Liver (tissue), 9 donors: ENCODE measurements around the gene C10orf71. TPM values are rescaled to one million over a fixed set of nuclear protein-coding genes. Genes with fewer than 3 reads are reported as not detected.

ENCODE experiments used
- DNase-seq: peaks from one replicate; pipeline ENCODE4 v3.0.0-alpha.2; 2017; ENCODE audit warnings: low spot score
- H3K27ac ChIP-seq, 2 donors: one replicate each; pipeline ENCODE4 v1.7.0; 2013; ENCODE audit warnings: inconsistent platforms in 2 of 2, low read length in 2 of 2, control low read depth in 1 of 2, low read depth in 1 of 2, mild to moderate bottlenecking in 1 of 2
- H3K27me3 ChIP-seq, 4 donors: one replicate each; pipeline versions ENCODE4 v1.6.1 to v1.7.0; 2013; ENCODE audit warnings: low read length in 3 of 4, inconsistent platforms in 1 of 4, mild to moderate bottlenecking in 1 of 4, moderate library complexity in 1 of 4; ENCODE audit not compliant: control insufficient read depth in 4 of 4, insufficient read depth in 4 of 4
- H3K36me3 ChIP-seq, 4 donors: one replicate each; pipeline versions ENCODE4 v1.6.1 to v1.7.0; 2013; ENCODE audit warnings: low read length in 3 of 4, mild to moderate bottlenecking in 3 of 4, low read depth in 1 of 4, moderate library complexity in 1 of 4; ENCODE audit not compliant: control insufficient read depth in 4 of 4, insufficient read depth in 3 of 4
- H3K4me1 ChIP-seq, 4 donors: one replicate each; pipeline versions ENCODE4 v1.6.1 to v1.7.0; 2013; ENCODE audit warnings: low read length in 3 of 4, mild to moderate bottlenecking in 3 of 4, moderate library complexity in 1 of 4; ENCODE audit not compliant: control insufficient read depth in 4 of 4, insufficient read depth in 4 of 4
- H3K4me3 ChIP-seq, 3 donors: one replicate each; pipeline versions ENCODE4 v1.6.1 to v1.7.0; 2013; ENCODE audit warnings: low read length in 3 of 3, control low read depth in 1 of 3, low read depth in 1 of 3, mild to moderate bottlenecking in 1 of 3
- H3K9ac ChIP-seq, 2 donors: one replicate each; pipeline ENCODE4 v1.7.0; 2013; ENCODE audit warnings: low read length in 2 of 2, mild to moderate bottlenecking in 2 of 2, moderate library complexity in 2 of 2, control low read depth in 1 of 2, low read depth in 1 of 2
- H3K9me3 ChIP-seq, 4 donors: one replicate each; pipeline versions ENCODE4 v1.6.1 to v1.7.0; 2013; ENCODE audit warnings: low read length in 3 of 4; ENCODE audit not compliant: control insufficient read depth in 4 of 4
- CTCF ChIP-seq: fragments of 150-350 bp; IDR thresholded peaks from 2 replicates; pipeline ENCODE4 v1.5.1; 2017; ENCODE audit warnings: improper control_type of control experiment, low read depth, low read length; ENCODE audit not compliant: missing input control
- EGR1 ChIP-seq, 2 donors: IDR thresholded peaks; 2 replicates each; pipeline ENCODE4 v1.6.1; 2016 to 2018; ENCODE audit warnings: antibody characterized with exemption in 2 of 2, low read depth in 2 of 2
- FOXA1 ChIP-seq: IDR thresholded peaks from 2 replicates; pipeline ENCODE4 v1.6.1; 2016; ENCODE audit warnings: antibody characterized with exemption
- GABPA ChIP-seq, 2 donors: IDR thresholded peaks in 1 of 2; conservative IDR thresholded peaks in 1 of 2; 2 replicates each; pipeline ENCODE4 v1.6.1; 2016; ENCODE audit warnings: antibody characterized with exemption in 2 of 2, mild to moderate bottlenecking in 1 of 2, moderate library complexity in 1 of 2
- HNF4A ChIP-seq, 2 donors: conservative IDR thresholded peaks; 2 replicates each; pipeline ENCODE4 v1.6.1; 2016; ENCODE audit warnings: antibody characterized with exemption in 2 of 2, mild to moderate bottlenecking in 2 of 2
- HNF4G ChIP-seq: IDR thresholded peaks from 2 replicates; pipeline ENCODE4 v1.6.1; 2016; ENCODE audit warnings: antibody characterized with exemption
- JUND ChIP-seq, 2 donors: IDR thresholded peaks; 2 replicates each; pipeline ENCODE4 v1.6.1; 2016; ENCODE audit warnings: antibody characterized with exemption in 2 of 2
- MAX ChIP-seq: IDR thresholded peaks from 2 replicates; pipeline ENCODE4 v1.6.1; 2016; ENCODE audit warnings: antibody characterized with exemption
- NR2F2 ChIP-seq: IDR thresholded peaks from 2 replicates; pipeline ENCODE4 v1.6.1; 2016; ENCODE audit warnings: antibody characterized with exemption
- RAD21 ChIP-seq, 2 donors: IDR thresholded peaks; 2 replicates each; pipeline ENCODE4 v1.6.1; 2016; ENCODE audit warnings: antibody characterized with exemption in 2 of 2, mild to moderate bottlenecking in 2 of 2
- REST ChIP-seq: IDR thresholded peaks from 2 replicates; pipeline ENCODE4 v1.6.1; 2016; ENCODE audit warnings: antibody characterized with exemption, mild to moderate bottlenecking
- RXRA ChIP-seq, 2 donors: IDR thresholded peaks; 2 replicates each; pipeline ENCODE4 v1.6.1; 2017 to 2018; ENCODE audit warnings: antibody characterized with exemption in 2 of 2, mild to moderate bottlenecking in 1 of 2
- SP1 ChIP-seq: IDR thresholded peaks from 2 replicates; pipeline ENCODE4 v1.6.1; 2018; ENCODE audit warnings: antibody characterized with exemption, mild to moderate bottlenecking
- TAF1 ChIP-seq: conservative IDR thresholded peaks from 2 replicates; pipeline ENCODE4 v1.6.1; 2016; ENCODE audit warnings: antibody characterized with exemption, mild to moderate bottlenecking
- YY1 ChIP-seq: IDR thresholded peaks from 2 replicates; pipeline ENCODE4 v1.6.1; 2016; ENCODE audit warnings: antibody characterized with exemption, mild to moderate bottlenecking
- WGBS: extraction: QIAGEN DNeasy Blood & Tissue Kit; methylation state at CpG from one replicate; pipeline ENCODE4 v1.1.7; 2013; 5-methylcytosine and 5-hydroxymethylcytosine counted together
- polyA plus RNA-seq, 2 donors: library from polyadenylated mRNA; stranded (reverse) in 1 of 2; unstranded in 1 of 2; fragments of 200-250 nt in 1 of 2; fragments of >200 nt in 1 of 2; fragmentation: Nextera tagmentation in 1 of 2; extraction: Ambion mirVana in 1 of 2; gene quantifications; one replicate each; pipeline versions ENCODE4 v1.2.1 to v1.2.3, GENCODE V29; 2013 to 2015
- total RNA-seq, 2 donors: library from RNA; depleted of rRNA; stranded (reverse); fragments of >200 nt; gene quantifications; one replicate each; pipeline ENCODE4 v1.2.3, GENCODE V29; 2014
- TF ChIP-seq, protein P1 (sequence below): IDR thresholded peaks from 2 replicates; pipeline ENCODE4 v1.6.1; 2016; ENCODE audit warnings: antibody characterized with exemption
- donor health status: healthy.
- donor health status: healthy.
- donor health status: healthy.
- donor health status: healthy.
- donor health status: healthy.

C10orf71 gene
- total and polyA plus RNA-seq, 4 donors: 0.03 TPM; not detected in 3

DNA sequence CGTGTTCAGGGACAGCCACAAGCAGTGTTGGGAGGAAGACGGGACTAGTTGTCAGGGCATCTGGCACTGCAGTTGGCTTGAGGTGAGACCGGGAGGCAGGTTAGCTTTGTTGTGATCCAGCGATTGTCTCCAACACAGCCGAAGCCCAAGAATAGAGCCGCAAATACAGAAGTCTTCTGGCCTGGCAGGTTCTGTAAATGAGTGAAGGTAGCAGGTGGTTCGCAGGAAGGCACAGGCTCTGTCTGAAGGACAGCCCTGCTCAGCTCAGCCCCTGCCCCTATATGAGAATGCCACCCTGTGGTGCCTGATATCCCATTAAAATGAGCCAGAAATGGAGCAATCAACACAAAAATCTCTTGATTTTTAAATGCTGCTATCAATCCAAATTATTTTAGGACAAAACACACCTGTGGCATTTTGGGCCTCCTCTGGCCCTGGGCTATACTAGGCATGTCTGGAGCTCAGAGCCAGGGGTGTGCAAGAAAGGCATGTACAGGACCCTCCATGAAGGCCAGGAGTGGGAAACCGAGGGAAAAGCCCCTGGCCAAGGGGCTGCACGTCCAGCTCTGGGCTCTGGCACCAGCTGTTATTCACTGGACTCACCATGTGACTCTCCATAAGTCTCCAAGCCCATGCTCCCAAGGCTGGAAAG, 11.2 kb upstream of the C10orf71 start:
- no peaks in the 10 kb centered on the region for H3K9me3 ChIP-seq
- no peak for DNase-seq
- H3K27me3 ChIP-seq: no peaks in the 10 kb centered on the region
- H3K9ac ChIP-seq: no peak overlapping the region
- no peak for TF ChIP-seq FOXA1
- no peak overlapping the region for H3K27ac ChIP-seq
- no peaks in the 10 kb centered on the region for H3K4me1 ChIP-seq
- 85% methylated on average over 8 of the region's 9 CpGs for WGBS
- no peak overlapping the region for H3K4me3 ChIP-seq
- no peaks in the 10 kb centered on the region for H3K36me3 ChIP-seq

GRCh38 chr10:49288341-49289065, 10.5 kb upstream of the C10orf71 start:
- no peak overlapping the region for H3K4me3 ChIP-seq
- H3K9me3 ChIP-seq: no peaks in the 10 kb centered on the region
- TF ChIP-seq EGR1 (IDR thresholded peaks at IDR 0.05; ENCODE audit: low read depth in 2 of 2): no peak
- TF ChIP-seq GABPA (IDR thresholded peaks at IDR 0.05 in 1 of 2, conservative IDR thresholded peaks at IDR 0.05 in 1 of 2): no peak
- no peak for TF ChIP-seq RAD21 (IDR thresholded peaks at IDR 0.05)
- no peak for TF ChIP-seq REST
- TF ChIP-seq SP1: no peak
- TF ChIP-seq, protein P1, sequence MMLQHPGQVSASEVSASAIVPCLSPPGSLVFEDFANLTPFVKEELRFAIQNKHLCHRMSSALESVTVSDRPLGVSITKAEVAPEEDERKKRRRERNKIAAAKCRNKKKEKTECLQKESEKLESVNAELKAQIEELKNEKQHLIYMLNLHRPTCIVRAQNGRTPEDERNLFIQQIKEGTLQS: no peak
- TF ChIP-seq YY1: no peak
- no peak for TF ChIP-seq HNF4G
- no peak for TF ChIP-seq TAF1
- TF ChIP-seq CTCF: no peak
- TF ChIP-seq FOXA1: no peak
- no peak for TF ChIP-seq MAX
- TF ChIP-seq RXRA (IDR thresholded peaks at IDR 0.05): no peak
- no peak for TF ChIP-seq JUND (IDR thresholded peaks at IDR 0.05)
- no peak for TF ChIP-seq HNF4A (conservative IDR thresholded peaks at IDR 0.05)
- TF ChIP-seq NR2F2: no peak
- H3K36me3 ChIP-seq: no peaks in the 10 kb centered on the region
- no peaks in the 10 kb centered on the region for H3K4me1 ChIP-seq
- H3K27me3 ChIP-seq: no peaks in the 10 kb centered on the region
- WGBS: 84% methylated on average over 10 of the region's 10 CpGs
- no peak overlapping the region for H3K27ac ChIP-seq
- no peak for DNase-seq
- no peak overlapping the region for H3K9ac ChIP-seq
